MM.1S (cell line): Measurements from ENCODE around the gene DAAM2.

Source experiments
- DNase-seq: peaks from one replicate; pipeline ENCODE4 v3.0.0-alpha.2; 2015
- H2AFZ ChIP-seq: fragments of 300-600 bp; sonication (generic); 2 replicates; pipeline ENCODE4 v1.6.0; 2016; ENCODE audit warnings: antibody characterized with exemption, low read length
- H3F3A ChIP-seq: fragments of 300-600 bp; sonication (generic); 2 replicates; pipeline ENCODE4 v1.6.1; 2016; ENCODE audit warnings: mild to moderate bottlenecking, antibody characterized with exemption, low read length, moderate library complexity, mixed read lengths; ENCODE audit not compliant: insufficient read depth
- H3K27ac ChIP-seq: fragments of 300-600 bp; sonication (generic); 2 replicates; pipeline ENCODE4 v1.5.1; 2016; ENCODE audit warnings: mild to moderate bottlenecking, low read length
- H3K27me3 ChIP-seq: fragments of 300-600 bp; sonication (generic); replicated peaks from 2 replicates; pipeline ENCODE4 v1.6.0; 2016; ENCODE audit warnings: low read length; ENCODE audit not compliant: insufficient read depth
- H3K36me3 ChIP-seq: fragments of 300-600 bp; sonication (generic); replicated peaks from 2 replicates; pipeline ENCODE4 v1.6.1; 2016; ENCODE audit warnings: mild to moderate bottlenecking, low read length, mixed read lengths; ENCODE audit not compliant: insufficient read depth
- H3K4me1 ChIP-seq: fragments of 300-600 bp; sonication (generic); 2 replicates; pipeline ENCODE4 v1.6.1; 2016; ENCODE audit warnings: low read length, mixed read lengths
- H3K4me2 ChIP-seq: fragments of 300-600 bp; sonication (generic); 2 replicates; pipeline ENCODE4 v1.6.0; 2016; ENCODE audit warnings: low read depth, low read length
- H3K4me3 ChIP-seq: fragments of 300-600 bp; sonication (generic); 2 replicates; pipeline ENCODE4 v1.5.1; 2016; ENCODE audit warnings: low read length, mixed read lengths
- H3K79me2 ChIP-seq: fragments of 300-600 bp; sonication (generic); 2 replicates; pipeline ENCODE4 v1.6.1; 2016; ENCODE audit warnings: mixed run types, low read length, mixed read lengths
- H3K9ac ChIP-seq: fragments of 300-600 bp; sonication (generic); 2 replicates; pipeline ENCODE4 v1.6.1; 2016; ENCODE audit warnings: low read length, mixed read lengths
- H3K9me2 ChIP-seq: fragments of 300-600 bp; sonication (generic); replicated peaks from 2 replicates; pipeline ENCODE4 v1.6.1; 2016; ENCODE audit warnings: mild to moderate bottlenecking, low read length, mixed read lengths; ENCODE audit not compliant: insufficient read depth
- H3K9me3 ChIP-seq: fragments of 300-600 bp; sonication (generic); replicated peaks from 2 replicates; pipeline ENCODE4 v1.6.1; 2016; ENCODE audit warnings: mild to moderate bottlenecking, low read length, mixed read lengths; ENCODE audit not compliant: insufficient read depth
- H4K20me1 ChIP-seq: fragments of 300-600 bp; sonication (generic); 2 replicates; pipeline ENCODE4 v1.6.1; 2016; ENCODE audit warnings: mild to moderate bottlenecking, low read length, moderate library complexity, mixed read lengths; ENCODE audit not compliant: insufficient read depth
- CTCF ChIP-seq: fragments of 300-600 bp; sonication (generic); IDR thresholded peaks from 2 replicates; pipeline ENCODE4 v1.5.1; 2016; ENCODE audit warnings: antibody characterized with exemption, low read length, mixed read lengths
- EZH2 ChIP-seq: fragments of 300-600 bp; sonication (generic); optimal IDR thresholded peaks from 2 replicates; pipeline ENCODE3; 2017; ENCODE audit warnings: low read depth, mild to moderate bottlenecking, antibody characterized with exemption, low read length, mixed read lengths
- EZH2phosphoT487 ChIP-seq: fragments of 300-600 bp; sonication (generic); IDR thresholded peaks from 2 replicates; pipeline ENCODE4 v1.6.1; 2018; ENCODE audit warnings: antibody characterized with exemption, low read length

DAAM2 gene

DNA sequence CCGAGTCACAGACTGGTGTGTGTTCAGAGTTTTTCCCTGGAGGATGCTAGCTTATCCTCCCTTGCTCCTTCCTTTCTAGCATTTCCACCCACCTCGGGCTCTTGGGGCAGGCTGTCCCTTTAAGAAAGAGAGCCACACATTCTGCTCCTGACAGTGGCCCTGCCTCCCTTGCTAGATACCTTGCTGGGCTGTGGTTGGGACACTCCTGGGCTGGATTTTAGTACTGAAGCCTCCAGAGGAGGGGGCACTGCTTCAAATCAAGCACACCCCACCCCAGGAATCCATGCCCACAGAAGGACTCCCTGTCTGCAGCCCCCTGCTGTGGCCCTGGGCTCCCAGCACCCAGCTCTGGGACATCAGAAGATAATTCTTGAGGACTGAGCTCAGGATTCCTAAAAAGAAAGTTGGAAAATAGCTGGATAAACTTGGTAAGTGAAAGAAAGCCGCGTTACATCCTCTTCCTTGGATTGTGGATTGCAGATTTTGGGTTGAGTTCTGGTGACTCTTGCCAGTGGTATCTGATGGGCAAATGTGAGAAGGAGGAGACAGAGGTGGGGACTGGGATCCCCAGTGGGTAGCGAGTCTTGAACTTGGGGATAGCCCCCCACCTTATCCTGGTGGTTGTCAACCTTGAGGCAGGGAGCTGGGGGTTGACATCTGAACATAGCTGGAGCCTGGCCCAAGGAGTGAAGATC, 29.0 kb downstream of the DAAM2 start:
- Histone ChIP-seq H3K9ac (no peak overlapping the region), H3K36me3 (no peaks in the 10 kb centered on the region), H3K27ac (no peak overlapping the region), H3F3A (no peaks in the 10 kb centered on the region), H3K9me3 (no peaks in the 10 kb centered on the region), H3K4me3 (no peak overlapping the region), H3K27me3 (no peaks in the 10 kb centered on the region), H3K79me2 (no peaks in the 10 kb centered on the region), H3K9me2 (no peaks in the 10 kb centered on the region), H3K4me2 (no peak overlapping the region), H4K20me1 (no peaks in the 10 kb centered on the region), H2AFZ (no peak overlapping the region), H3K4me1 (no peaks in the 10 kb centered on the region)
- DNase-seq = no peak
- no peak for TF ChIP-seq EZH2
- TF ChIP-seq CTCF = no peak
- no peak for TF ChIP-seq EZH2phosphoT487

DNA sequence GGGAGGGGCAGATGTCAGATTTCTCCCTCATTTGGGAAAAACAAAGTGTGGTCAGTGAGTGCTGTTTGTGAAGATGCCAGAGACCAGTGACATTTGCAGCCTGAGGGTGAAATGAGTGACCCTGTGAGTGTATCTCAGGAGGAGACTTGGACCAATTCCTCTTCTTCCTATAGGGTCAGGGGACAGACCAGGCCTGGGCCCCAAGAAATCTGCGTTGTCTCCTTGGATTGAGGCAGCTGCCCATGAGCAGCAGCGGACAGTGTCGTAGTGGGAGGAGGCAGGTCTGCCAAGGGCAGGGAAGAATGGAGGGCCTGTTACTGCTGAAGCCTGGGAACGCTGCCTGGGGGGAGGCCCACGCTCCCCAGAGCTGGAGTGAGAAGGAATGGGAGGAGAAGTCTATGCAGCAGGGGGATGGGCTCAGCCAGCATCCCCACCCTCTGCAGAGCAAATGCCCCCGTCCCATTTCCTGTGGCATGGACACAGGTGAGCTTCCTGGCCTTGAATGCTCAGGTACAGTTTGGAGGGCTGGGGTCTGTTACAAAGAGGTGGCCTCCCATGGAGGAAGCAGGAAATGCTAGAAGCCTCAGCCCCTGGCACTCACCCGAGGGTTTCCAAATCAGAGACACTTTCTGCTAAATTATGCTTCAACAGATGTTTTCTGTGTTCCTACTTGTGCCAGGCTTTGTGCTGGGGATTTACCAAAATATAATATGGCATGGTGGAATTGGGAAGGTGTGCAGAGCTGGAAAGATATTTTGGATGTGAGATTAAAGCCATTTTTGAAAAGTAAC, 29.8 kb downstream of the DAAM2 start:
- Histone ChIP-seq H3K4me2 (no peak overlapping the region), H3K9ac (no peak overlapping the region), H3K27me3 (no peaks in the 10 kb centered on the region), H2AFZ (no peak overlapping the region), H4K20me1 (no peaks in the 10 kb centered on the region), H3K4me3 (no peak overlapping the region), H3F3A (no peaks in the 10 kb centered on the region), H3K4me1 (no peaks in the 10 kb centered on the region), H3K9me3 (no peaks in the 10 kb centered on the region), H3K36me3 (no peaks in the 10 kb centered on the region), H3K9me2 (no peaks in the 10 kb centered on the region), H3K27ac (no peak overlapping the region), H3K79me2 (no peaks in the 10 kb centered on the region)
- TF ChIP-seq EZH2 (no peak), EZH2phosphoT487 (no peak), CTCF (no peak)
- DNase-seq = no peak

DNA sequence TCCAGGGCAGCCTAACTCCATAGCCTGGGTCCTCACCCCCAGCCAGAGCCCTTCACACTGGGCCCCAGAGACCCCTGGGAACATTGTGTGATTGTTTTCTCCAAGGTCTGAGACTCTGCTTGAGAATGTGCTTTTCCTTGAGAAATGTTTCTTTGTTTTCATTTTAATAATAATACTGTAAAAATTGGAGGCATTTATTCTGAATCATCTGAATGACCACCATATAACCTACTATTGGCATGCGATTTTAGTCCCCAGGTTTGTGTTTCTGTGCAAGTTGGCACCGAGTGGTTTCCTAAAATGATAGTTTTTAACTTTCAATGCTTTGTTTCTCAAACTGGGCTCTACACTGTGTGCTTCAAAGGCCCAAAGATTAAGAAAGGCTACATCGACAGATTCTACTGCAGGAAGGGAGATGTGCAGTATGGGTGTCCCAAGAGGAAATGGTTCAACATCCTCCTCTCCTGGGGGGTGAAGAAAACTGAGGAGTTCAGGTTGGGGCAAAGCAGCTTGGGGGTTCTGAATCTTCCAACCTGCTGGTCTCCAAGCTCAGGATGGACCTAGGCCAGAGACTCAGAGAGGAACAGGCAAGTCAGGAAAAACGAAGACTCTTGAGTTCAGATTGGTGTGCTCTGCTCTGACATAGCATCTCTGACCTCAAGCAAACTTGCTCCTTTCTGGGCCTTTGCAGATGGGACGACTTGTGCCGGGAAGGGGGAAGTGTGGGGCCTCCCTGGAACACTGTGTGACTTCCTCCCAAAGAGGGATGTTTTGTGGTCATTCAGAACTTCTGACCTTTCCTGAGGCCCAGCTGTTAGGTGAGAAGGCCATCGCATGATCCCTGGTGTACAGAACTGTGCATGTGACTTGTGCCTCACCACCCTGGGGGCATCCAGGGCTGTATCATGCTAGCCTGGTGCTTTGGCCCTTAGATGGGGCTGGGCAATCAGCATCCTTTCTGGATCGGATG, 31.0 kb downstream of the DAAM2 start:
- H3K9me3 ChIP-seq = no peaks in the 10 kb centered on the region
- H3K4me2 ChIP-seq = no peak overlapping the region
- H3K4me3 ChIP-seq = no peak overlapping the region
- no peak for TF ChIP-seq CTCF
- TF ChIP-seq EZH2phosphoT487 = no peak
- no peak for TF ChIP-seq EZH2
- no peaks in the 10 kb centered on the region for H3K79me2 ChIP-seq
- no peaks in the 10 kb centered on the region for H3K36me3 ChIP-seq
- no peaks in the 10 kb centered on the region for H4K20me1 ChIP-seq
- no peaks in the 10 kb centered on the region for H3K4me1 ChIP-seq
- no peak overlapping the region for H3K9ac ChIP-seq
- no peak overlapping the region for H3K27ac ChIP-seq
- no peaks in the 10 kb centered on the region for H3K9me2 ChIP-seq
- H3K27me3 ChIP-seq = no peaks in the 10 kb centered on the region
- no peaks in the 10 kb centered on the region for H3F3A ChIP-seq
- DNase-seq = no peak
- no peak overlapping the region for H2AFZ ChIP-seq
